Thyroid gland (tissue), 4 donors: ENCODE data around the gene NDUFA8. TPM values are rescaled to one million over a fixed set of nuclear protein-coding genes. Genes with fewer than 3 reads are reported as not detected.

ENCODE experiments used
- DNase-seq, 2 donors: peaks; one replicate each; pipeline ENCODE4 v3.0.0-alpha.2; 2019
- H3K27ac ChIP-seq, 3 donors: fragments of 200-600 bp; sonication (generic); 1 replicate in 2 of 3; 2 replicates in 1 of 3; pipeline ENCODE4 v1.5.1; 2016 to 2019; ENCODE audit warnings: mild to moderate bottlenecking in 1 of 3, moderate library complexity in 1 of 3
- H3K27me3 ChIP-seq: fragments of 200-600 bp; sonication (generic); one replicate; pipeline ENCODE4 v1.5.1; 2019
- H3K36me3 ChIP-seq, 2 donors: fragments of 200-600 bp; sonication (generic); one replicate each; pipeline ENCODE4 v1.5.1; 2016 to 2019
- H3K4me1 ChIP-seq, 2 donors: fragments of 200-600 bp; sonication (generic); one replicate each; pipeline ENCODE4 v1.5.1; 2017 to 2019
- H3K4me3 ChIP-seq, 3 donors: fragments of 200-600 bp; sonication (generic); replicated peaks in 1 of 3; 1 replicate in 2 of 3; 2 replicates in 1 of 3; pipeline ENCODE4 v1.5.1; 2016; ENCODE audit warnings: mild to moderate bottlenecking in 1 of 3
- H3K9me3 ChIP-seq: fragments of 200-600 bp; sonication (generic); one replicate; pipeline ENCODE4 v1.5.1; 2017
- POLR2A ChIP-seq, 2 donors: fragments of 450-650 bp; IDR thresholded peaks; one replicate each; pipeline ENCODE4 v1.6.1; 2017; ENCODE audit warnings: antibody characterized with exemption in 2 of 2, mild to moderate bottlenecking in 2 of 2, moderate library complexity in 1 of 2
- WGBS, 2 donors: methylation state at CpG; one replicate each; pipeline ENCODE4 v1.1.5; 2017; 5-methylcytosine and 5-hydroxymethylcytosine counted together
- intact Hi-C: fragments of 100-400 bp; cut with DNase I; formaldehyde crosslinking; loops from one replicate; pipeline ENCODE4 v1.15.1; 2023
- microRNA-seq: library from miRNA; unstranded; fragments of <30 nt; microRNA quantifications from one replicate; pipeline ENCODE4, GENCODE V29; 2016
- small RNA-seq: library from RNA; depleted of rRNA; stranded (forward); fragments of <200 nt; gene quantifications from one replicate; pipeline ENCODE3, GENCODE V24; 2016
- total RNA-seq, 4 donors: library from RNA; depleted of rRNA; stranded (reverse); fragments of >200 nt; gene quantifications; one replicate each; pipeline ENCODE4 v1.2.3, GENCODE V29; 2016
- TF ChIP-seq, protein P1 (sequence below), 6 experiments: fragments of 200-600 bp in 3 of 6; fragments of 450-650 bp in 3 of 6; sonication (generic) in 3 of 6; IDR thresholded peaks; one replicate each; pipeline ENCODE4 v1.5.1; 2016 to 2019; ENCODE audit warnings: antibody characterized with exemption in 6 of 6, mild to moderate bottlenecking in 2 of 6, inconsistent platforms in 1 of 6, moderate library complexity in 1 of 6

The NDUFA8 gene
- total RNA-seq, 4 donors from 2014 or later = 18.1 to 70.7 (median 53.2) TPM

GRCh38 chr9:122099271-122099869 lies 60.2 kb downstream of the NDUFA8 start:
- 39 to 44% methylated on average over 16 of the region's 16 CpGs for WGBS, 2 donors

DNA sequence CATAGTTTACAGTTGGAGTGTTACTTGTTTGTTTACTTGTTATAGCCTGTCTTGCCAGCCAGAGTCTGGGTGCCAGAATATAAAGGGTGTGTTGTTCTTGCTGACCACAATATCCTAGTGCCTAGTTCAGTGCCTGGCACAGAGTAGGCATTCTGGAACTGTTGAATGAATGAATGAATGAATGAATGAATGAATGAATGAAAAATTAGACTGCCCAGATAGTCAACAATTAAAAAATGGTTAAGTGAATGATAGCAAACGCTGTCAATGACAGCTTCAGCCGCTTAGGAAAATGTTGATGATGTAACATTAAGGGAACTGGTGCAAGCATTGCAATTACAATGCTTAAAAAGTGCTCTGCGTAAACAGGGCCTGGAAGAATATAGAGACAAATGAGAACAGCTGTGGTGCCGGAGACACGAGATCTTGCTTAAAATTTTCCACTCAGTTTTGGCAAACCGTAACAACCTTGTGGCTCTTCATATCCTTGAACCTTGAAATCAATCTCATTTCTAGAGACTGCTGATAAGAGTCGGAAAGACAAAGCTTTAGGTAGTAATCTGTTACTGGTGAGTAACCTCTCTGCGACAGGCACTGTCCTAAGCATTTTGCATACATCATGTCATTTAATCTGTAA lies 61.8 kb downstream of the NDUFA8 start:
- no peaks in the 10 kb centered on the region for H3K27me3 ChIP-seq
- no peak for DNase-seq
- peaks cover 4 to 9% of the 10 kb centered on the region in 2 donors for H3K4me1 ChIP-seq
- H3K27ac ChIP-seq = no peak overlapping the region
- 76 to 80% methylated on average over 8 of the region's 8 CpGs for WGBS, 2 donors
- H3K9me3 ChIP-seq = no peaks in the 10 kb centered on the region
- no peaks in the 10 kb centered on the region for H3K36me3 ChIP-seq
- no peak for TF ChIP-seq POLR2A (IDR thresholded peaks at IDR 0.05)
- TF ChIP-seq, protein P1, sequence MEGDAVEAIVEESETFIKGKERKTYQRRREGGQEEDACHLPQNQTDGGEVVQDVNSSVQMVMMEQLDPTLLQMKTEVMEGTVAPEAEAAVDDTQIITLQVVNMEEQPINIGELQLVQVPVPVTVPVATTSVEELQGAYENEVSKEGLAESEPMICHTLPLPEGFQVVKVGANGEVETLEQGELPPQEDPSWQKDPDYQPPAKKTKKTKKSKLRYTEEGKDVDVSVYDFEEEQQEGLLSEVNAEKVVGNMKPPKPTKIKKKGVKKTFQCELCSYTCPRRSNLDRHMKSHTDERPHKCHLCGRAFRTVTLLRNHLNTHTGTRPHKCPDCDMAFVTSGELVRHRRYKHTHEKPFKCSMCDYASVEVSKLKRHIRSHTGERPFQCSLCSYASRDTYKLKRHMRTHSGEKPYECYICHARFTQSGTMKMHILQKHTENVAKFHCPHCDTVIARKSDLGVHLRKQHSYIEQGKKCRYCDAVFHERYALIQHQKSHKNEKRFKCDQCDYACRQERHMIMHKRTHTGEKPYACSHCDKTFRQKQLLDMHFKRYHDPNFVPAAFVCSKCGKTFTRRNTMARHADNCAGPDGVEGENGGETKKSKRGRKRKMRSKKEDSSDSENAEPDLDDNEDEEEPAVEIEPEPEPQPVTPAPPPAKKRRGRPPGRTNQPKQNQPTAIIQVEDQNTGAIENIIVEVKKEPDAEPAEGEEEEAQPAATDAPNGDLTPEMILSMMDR (IDR thresholded peaks at IDR 0.05) = no peak
- no peak overlapping the region for H3K4me3 ChIP-seq
- intact Hi-C loops = no loop called here

More at GRCh38 chr9:122099271-122099869, 60.2 kb downstream of the NDUFA8 start:
- no peaks in the 10 kb centered on the region for H3K27me3 ChIP-seq
- TF ChIP-seq, protein P1 (IDR thresholded peaks at IDR 0.05) = peak; percentile 57 to 86 (median 70)
- no peak for TF ChIP-seq POLR2A (IDR thresholded peaks at IDR 0.05)
- H3K27ac ChIP-seq = no peak overlapping the region
- intact Hi-C loops = no loop called here
- peaks cover 0 to 5% of the 10 kb centered on the region in 2 donors for H3K4me1 ChIP-seq
- H3K9me3 ChIP-seq = no peaks in the 10 kb centered on the region
- H3K36me3 ChIP-seq = no peaks in the 10 kb centered on the region
- peak; percentile 79 to 89 for DNase-seq
- no peak overlapping the region for H3K4me3 ChIP-seq

GRCh38 chr9:122096620-122097415 lies 62.8 kb downstream of the NDUFA8 start:
- TF ChIP-seq, protein P1 (IDR thresholded peaks at IDR 0.05) = no peak
- no peak for TF ChIP-seq POLR2A (IDR thresholded peaks at IDR 0.05)
- DNase-seq = no peak

DNA sequence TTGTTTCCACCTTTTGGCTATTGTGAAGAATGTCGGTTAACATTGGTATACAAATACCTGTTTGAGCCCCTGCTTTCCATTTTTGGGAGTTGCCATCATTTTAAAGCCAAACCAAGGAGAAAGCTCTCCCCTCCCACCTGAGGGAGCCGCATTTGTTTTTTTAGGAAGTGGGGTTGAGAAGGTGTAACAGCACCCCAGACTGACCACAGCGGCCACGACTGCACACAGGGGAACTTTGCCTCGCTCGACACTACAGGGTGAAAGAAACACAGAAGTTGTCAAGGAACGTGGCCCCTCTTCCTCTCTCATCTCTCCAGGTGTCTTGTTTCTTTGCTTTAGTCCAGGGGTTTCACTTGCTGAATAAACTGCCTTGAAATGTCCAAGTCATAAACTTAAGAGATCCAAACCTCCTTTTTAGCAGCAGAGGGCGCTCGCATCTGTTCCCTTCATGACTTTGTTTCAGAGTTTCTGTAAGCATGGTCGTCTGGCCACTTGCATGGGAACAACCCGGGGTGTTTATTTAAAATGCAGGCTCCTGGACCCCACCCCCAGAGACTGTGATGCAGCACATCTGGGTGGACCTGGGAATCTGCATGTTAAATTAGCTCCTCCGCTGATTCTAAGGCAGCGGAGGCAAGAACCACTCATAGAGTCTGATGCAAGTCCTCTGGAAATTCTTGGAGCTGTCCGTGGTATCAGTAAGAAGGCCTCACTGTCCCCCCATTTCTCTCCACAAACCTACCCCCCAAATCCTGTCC lies 64.4 kb downstream of the NDUFA8 start:
- H3K9me3 ChIP-seq = no peaks in the 10 kb centered on the region
- intact Hi-C loops = no loop called here
- H3K27ac ChIP-seq = no peak overlapping the region
- TF ChIP-seq, protein P1 (IDR thresholded peaks at IDR 0.05) = peak; percentile 29 to 70 (median 43)
- no peak for TF ChIP-seq POLR2A (IDR thresholded peaks at IDR 0.05)
- peaks cover 23 to 27% of the 10 kb centered on the region in 2 donors for H3K4me1 ChIP-seq
- 20 to 22% methylated on average over 14 of the region's 14 CpGs for WGBS, 2 donors
- H3K36me3 ChIP-seq = no peaks in the 10 kb centered on the region
- DNase-seq = peak; percentile 55 to 60
- no peaks in the 10 kb centered on the region for H3K27me3 ChIP-seq
- H3K4me3 ChIP-seq = no peak overlapping the region

More at GRCh38 chr9:122096620-122097415, 62.8 kb downstream of the NDUFA8 start:
- Histone ChIP-seq H3K4me1 (peaks cover 13 to 17% of the 10 kb centered on the region in 2 donors), H3K4me3 (no peak overlapping the region), H3K9me3 (no peaks in the 10 kb centered on the region), H3K27me3 (no peaks in the 10 kb centered on the region), H3K36me3 (no peaks in the 10 kb centered on the region), H3K27ac (no peak overlapping the region)
- 66 to 89% methylated on average over 4 of the region's 4 CpGs for WGBS, 2 donors
- intact Hi-C loops = no loop called here

Small RNA genes within 50 kb of the gene (microRNA-seq; reads per million reads assigned to microRNA genes)
- not detected for gene MIR4478

Small RNA genes within 50 kb of the gene (small RNA-seq; reads per million reads assigned to genes)
- not detected for gene MIR4478

Other genes starting within 250 kb of the NDUFA8 start
- 10 to 100 TPM in 2 of 4 donors, 1 to 10 TPM in 2; 7.9 to 14.4 (median 9.7) TPM for gene TTLL11, start 66.5 kb downstream of the NDUFA8 start, total RNA-seq
- not detected for gene MORN5, start 129 bp upstream of the NDUFA8 start, total RNA-seq
- 1 to 10 TPM; 1.3 to 4.4 (median 1.7) TPM for gene LHX6, start 69.2 kb upstream of the NDUFA8 start, total RNA-seq
- gene RBM18, start 105.1 kb upstream of the NDUFA8 start, total RNA-seq = 10 to 100 TPM; 12.1 to 15.2 (median 13.7) TPM
- 10 to 100 TPM; 40.9 to 56.0 (median 52.0) TPM for gene MRRF, start 105.1 kb upstream of the NDUFA8 start, total RNA-seq
- gene PTGS1, start 211.2 kb upstream of the NDUFA8 start, total RNA-seq = 1 to 10 TPM; 2.3 to 4.0 (median 3.5) TPM